ENCODE measurements around the gene CTNNA3. TPM values are rescaled to one million over a fixed set of nuclear protein-coding genes. Genes with fewer than 3 reads are reported as not detected.
"Not testable (repeated sequence)": the region's sequence is repeated elsewhere in the genome, so short reads cannot be mapped to it uniquely, and the experiment has no call there.

The CTNNA3 gene
- polyA plus RNA-seq, 2 donors, result 0.08 to 0.10 TPM

- Histone ChIP-seq H3K27me3 (ENCODE audit: control insufficient read depth in 1 of 2, insufficient read depth in 2 of 2, low read length in 2 of 2) (no peaks in the 10 kb centered on the region), H3K27ac (ENCODE audit: low read depth in 2 of 2, low read length in 1 of 2) (no peak overlapping the region), H3K4me1 (ENCODE audit: control insufficient read depth in 2 of 2, insufficient read depth in 2 of 2, low read length in 1 of 2) (no peaks in the 10 kb centered on the region), H3K4me3 (ENCODE audit: low read depth in 1 of 2, low read length in 2 of 2) (no peak overlapping the region), H3K9me3 (ENCODE audit: control insufficient read depth in 2 of 2, insufficient read depth in 1 of 2, low read depth in 1 of 2, low read length in 1 of 2) (no peaks in the 10 kb centered on the region), H3K36me3 (ENCODE audit: control insufficient read depth in 2 of 2, insufficient read depth in 2 of 2, low read length in 1 of 2) (no peaks in the 10 kb centered on the region)
- 82 to 85% methylated on average over 2 of the region's 2 CpGs for WGBS, 2 donors
Observed at GRCh38 chr10:66394342-66395063, 1301.5 kb downstream of the CTNNA3 start.

- no peaks in the 10 kb centered on the region for H3K9me3 ChIP-seq (ENCODE audit: control insufficient read depth in 2 of 2, insufficient read depth in 1 of 2, low read depth in 1 of 2, low read length in 1 of 2)
- 68 to 73% methylated on average over 5 of the region's 5 CpGs for WGBS, 2 donors
- H3K36me3 ChIP-seq (ENCODE audit: control insufficient read depth in 2 of 2, insufficient read depth in 2 of 2, low read length in 1 of 2), result no peaks in the 10 kb centered on the region
- H3K27ac ChIP-seq (ENCODE audit: low read depth in 2 of 2, low read length in 1 of 2), result no peak overlapping the region
- no peaks in the 10 kb centered on the region for H3K27me3 ChIP-seq (ENCODE audit: control insufficient read depth in 1 of 2, insufficient read depth in 2 of 2, low read length in 2 of 2)
- no peak overlapping the region for H3K4me3 ChIP-seq (ENCODE audit: low read depth in 1 of 2, low read length in 2 of 2)
- no peaks in the 10 kb centered on the region for H3K4me1 ChIP-seq (ENCODE audit: control insufficient read depth in 2 of 2, insufficient read depth in 2 of 2, low read length in 1 of 2)
Observed at GRCh38 chr10:66390926-66391325, 1305.1 kb downstream of the CTNNA3 start.

- Histone ChIP-seq H3K27ac (ENCODE audit: low read depth in 2 of 2, low read length in 1 of 2) (no peak overlapping the region), H3K9me3 (ENCODE audit: control insufficient read depth in 2 of 2, insufficient read depth in 1 of 2, low read depth in 1 of 2, low read length in 1 of 2) (no peaks in the 10 kb centered on the region), H3K4me1 (ENCODE audit: control insufficient read depth in 2 of 2, insufficient read depth in 2 of 2, low read length in 1 of 2) (no peaks in the 10 kb centered on the region), H3K4me3 (ENCODE audit: low read depth in 1 of 2, low read length in 2 of 2) (no peak overlapping the region), H3K36me3 (ENCODE audit: control insufficient read depth in 2 of 2, insufficient read depth in 2 of 2, low read length in 1 of 2) (no peaks in the 10 kb centered on the region), H3K27me3 (ENCODE audit: control insufficient read depth in 1 of 2, insufficient read depth in 2 of 2, low read length in 2 of 2) (no peaks in the 10 kb centered on the region)
Observed at GRCh38 chr10:66381045-66381444, 1315.0 kb downstream of the CTNNA3 start.

GRCh38 chr10:66378117-66378876 lies 1317.7 kb downstream of the CTNNA3 start:
- Histone ChIP-seq H3K9me3 (ENCODE audit: control insufficient read depth in 2 of 2, insufficient read depth in 1 of 2, low read depth in 1 of 2, low read length in 1 of 2) (no peaks in the 10 kb centered on the region), H3K4me1 (ENCODE audit: control insufficient read depth in 2 of 2, insufficient read depth in 2 of 2, low read length in 1 of 2) (no peaks in the 10 kb centered on the region), H3K27me3 (ENCODE audit: control insufficient read depth in 1 of 2, insufficient read depth in 2 of 2, low read length in 2 of 2) (no peaks in the 10 kb centered on the region), H3K4me3 (ENCODE audit: low read depth in 1 of 2, low read length in 2 of 2) (no peak overlapping the region), H3K36me3 (ENCODE audit: control insufficient read depth in 2 of 2, insufficient read depth in 2 of 2, low read length in 1 of 2) (no peaks in the 10 kb centered on the region), H3K27ac (ENCODE audit: low read depth in 2 of 2, low read length in 1 of 2) (no peak overlapping the region)
- WGBS, 2 donors, result 40 to 42% methylated on average over 3 of the region's 3 CpGs

GRCh38 chr10:66368146-66368545 lies 1327.8 kb downstream of the CTNNA3 start:
- no peaks in the 10 kb centered on the region for H3K4me1 ChIP-seq (ENCODE audit: control insufficient read depth in 2 of 2, insufficient read depth in 2 of 2, low read length in 1 of 2)
- no peaks in the 10 kb centered on the region for H3K36me3 ChIP-seq (ENCODE audit: control insufficient read depth in 2 of 2, insufficient read depth in 2 of 2, low read length in 1 of 2)
- H3K27me3 ChIP-seq (ENCODE audit: control insufficient read depth in 1 of 2, insufficient read depth in 2 of 2, low read length in 2 of 2), result no peaks in the 10 kb centered on the region
- no peak overlapping the region for H3K27ac ChIP-seq (ENCODE audit: low read depth in 2 of 2, low read length in 1 of 2)
- H3K9me3 ChIP-seq (ENCODE audit: control insufficient read depth in 2 of 2, insufficient read depth in 1 of 2, low read depth in 1 of 2, low read length in 1 of 2), result no peaks in the 10 kb centered on the region
- 72 to 74% methylated on average over 2 of the region's 2 CpGs for WGBS, 2 donors
- no peak overlapping the region for H3K4me3 ChIP-seq (ENCODE audit: low read depth in 1 of 2, low read length in 2 of 2)

GRCh38 chr10:66366163-66366562 lies 1329.8 kb downstream of the CTNNA3 start:
- Histone ChIP-seq H3K27ac (ENCODE audit: low read depth in 2 of 2, low read length in 1 of 2) (no peak overlapping the region), H3K4me1 (ENCODE audit: control insufficient read depth in 2 of 2, insufficient read depth in 2 of 2, low read length in 1 of 2) (no peaks in the 10 kb centered on the region), H3K36me3 (ENCODE audit: control insufficient read depth in 2 of 2, insufficient read depth in 2 of 2, low read length in 1 of 2) (no peaks in the 10 kb centered on the region), H3K4me3 (ENCODE audit: low read depth in 1 of 2, low read length in 2 of 2) (no peak overlapping the region), H3K9me3 (ENCODE audit: control insufficient read depth in 2 of 2, insufficient read depth in 1 of 2, low read depth in 1 of 2, low read length in 1 of 2) (no peaks in the 10 kb centered on the region), H3K27me3 (ENCODE audit: control insufficient read depth in 1 of 2, insufficient read depth in 2 of 2, low read length in 2 of 2) (no peaks in the 10 kb centered on the region)
- WGBS, 2 donors, result 49 to 54% methylated on average over 3 of the region's 3 CpGs

GRCh38 chr10:66365686-66366085 lies 1330.3 kb downstream of the CTNNA3 start:
- H3K36me3 ChIP-seq (ENCODE audit: control insufficient read depth in 2 of 2, insufficient read depth in 2 of 2, low read length in 1 of 2), result no peaks in the 10 kb centered on the region
- no peaks in the 10 kb centered on the region for H3K27me3 ChIP-seq (ENCODE audit: control insufficient read depth in 1 of 2, insufficient read depth in 2 of 2, low read length in 2 of 2)
- H3K27ac ChIP-seq (ENCODE audit: low read depth in 2 of 2, low read length in 1 of 2), result no peak overlapping the region
- H3K9me3 ChIP-seq (ENCODE audit: control insufficient read depth in 2 of 2, insufficient read depth in 1 of 2, low read depth in 1 of 2, low read length in 1 of 2), result no peaks in the 10 kb centered on the region
- 69 to 70% methylated on average over 2 of the region's 2 CpGs for WGBS, 2 donors
- no peak overlapping the region for H3K4me3 ChIP-seq (ENCODE audit: low read depth in 1 of 2, low read length in 2 of 2)
- H3K4me1 ChIP-seq (ENCODE audit: control insufficient read depth in 2 of 2, insufficient read depth in 2 of 2, low read length in 1 of 2), result no peaks in the 10 kb centered on the region

- Histone ChIP-seq H3K27ac (ENCODE audit: low read depth in 2 of 2, low read length in 1 of 2) (no peak overlapping the region), H3K36me3 (ENCODE audit: control insufficient read depth in 2 of 2, insufficient read depth in 2 of 2, low read length in 1 of 2) (no peaks in the 10 kb centered on the region), H3K4me3 (ENCODE audit: low read depth in 1 of 2, low read length in 2 of 2) (no peak overlapping the region), H3K4me1 (ENCODE audit: control insufficient read depth in 2 of 2, insufficient read depth in 2 of 2, low read length in 1 of 2) (no peaks in the 10 kb centered on the region), H3K27me3 (ENCODE audit: control insufficient read depth in 1 of 2, insufficient read depth in 2 of 2, low read length in 2 of 2) (no peaks in the 10 kb centered on the region), H3K9me3 (ENCODE audit: control insufficient read depth in 2 of 2, insufficient read depth in 1 of 2, low read depth in 1 of 2, low read length in 1 of 2) (no peaks in the 10 kb centered on the region)
- WGBS, 2 donors, result 76 to 82% methylated on average over 3 of the region's 3 CpGs
Observed at GRCh38 chr10:66362522-66362921, 1333.5 kb downstream of the CTNNA3 start.

- not testable (repeated sequence) for H3K9me3 ChIP-seq (ENCODE audit: control insufficient read depth in 2 of 2, insufficient read depth in 1 of 2, low read depth in 1 of 2, low read length in 1 of 2); H3K27ac ChIP-seq (ENCODE audit: low read depth in 2 of 2, low read length in 1 of 2); H3K36me3 ChIP-seq (ENCODE audit: control insufficient read depth in 2 of 2, insufficient read depth in 2 of 2, low read length in 1 of 2); H3K27me3 ChIP-seq (ENCODE audit: control insufficient read depth in 1 of 2, insufficient read depth in 2 of 2, low read length in 2 of 2); H3K4me3 ChIP-seq (ENCODE audit: low read depth in 1 of 2, low read length in 2 of 2); H3K4me1 ChIP-seq (ENCODE audit: control insufficient read depth in 2 of 2, insufficient read depth in 2 of 2, low read length in 1 of 2)
- 88 to 89% methylated on average over 12 of the region's 12 CpGs for WGBS, 2 donors
Observed at GRCh38 chr10:66353822-66354221, 1342.2 kb downstream of the CTNNA3 start.

GRCh38 chr10:66353422-66353821 lies 1342.6 kb downstream of the CTNNA3 start:
- Histone ChIP-seq H3K9me3 (ENCODE audit: control insufficient read depth in 2 of 2, insufficient read depth in 1 of 2, low read depth in 1 of 2, low read length in 1 of 2) (peaks cover 0 to 3% of the 10 kb centered on the region in 2 donors), H3K27ac (ENCODE audit: low read depth in 2 of 2, low read length in 1 of 2) (no peak overlapping the region), H3K4me3 (ENCODE audit: low read depth in 1 of 2, low read length in 2 of 2) (no peak overlapping the region), H3K36me3 (ENCODE audit: control insufficient read depth in 2 of 2, insufficient read depth in 2 of 2, low read length in 1 of 2) (no peaks in the 10 kb centered on the region), H3K27me3 (ENCODE audit: control insufficient read depth in 1 of 2, insufficient read depth in 2 of 2, low read length in 2 of 2) (no peaks in the 10 kb centered on the region), H3K4me1 (ENCODE audit: control insufficient read depth in 2 of 2, insufficient read depth in 2 of 2, low read length in 1 of 2) (no peaks in the 10 kb centered on the region)
- 62 to 64% methylated on average over 3 of the region's 3 CpGs for WGBS, 2 donors

All from esophagus (tissue), 2 donors.